ENCODE data around the gene MOB2.

- no peak for TF ChIP-seq CTCF (IDR thresholded peaks at IDR 0.05)
- TF ChIP-seq POLR2A (IDR thresholded peaks at IDR 0.05) = no peak
Measured at GRCh38 chr11:1490651-1491050, 4.1 kb upstream of the MOB2 start.

Data from body of pancreas (tissue), 4 donors.